ENCODE results near the gene DYRK1B. TPM values are rescaled to one million over a fixed set of nuclear protein-coding genes. Genes with fewer than 3 reads are reported as not detected.

DYRK1B gene
- total and polyA plus RNA-seq, 11 donors, result 12.8 to 49.1 (median 24.9) TPM

DNA sequence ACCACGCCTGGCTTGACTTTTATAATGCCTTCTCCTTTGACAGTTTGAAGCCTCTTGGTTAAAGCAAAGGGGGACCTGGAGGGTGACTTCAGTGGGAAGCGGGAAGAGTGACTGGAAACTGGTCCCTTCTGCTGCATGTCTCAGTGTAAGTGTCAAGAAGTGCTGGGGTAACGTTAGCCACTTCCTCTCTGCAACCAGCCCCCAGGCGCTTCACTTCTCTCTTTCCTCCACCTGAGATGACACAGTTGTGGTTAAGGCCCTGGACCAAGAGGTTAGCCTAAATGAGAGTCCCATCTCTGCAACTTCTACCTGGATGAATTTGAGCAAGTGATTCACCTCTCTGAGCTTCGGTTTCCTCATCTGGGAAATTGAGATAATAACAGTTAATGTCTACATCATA, 39.0 kb downstream of the DYRK1B start:
- WGBS, 4 donors, result 57 to 65% (median 60%) methylated on average over 5 of the region's 5 CpGs
- no peak overlapping the region for H3K27ac ChIP-seq
- no peaks in the 10 kb centered on the region for H3K9me3 ChIP-seq
- ATAC-seq (no peak), DNase-seq (no peak)
- no peaks in the 10 kb centered on the region for H3K4me1 ChIP-seq
- no peaks in the 10 kb centered on the region for H3K36me3 ChIP-seq
- peaks cover 0 to 14% (median 4%) of the 10 kb centered on the region in 9 donors for H3K27me3 ChIP-seq
- no peak overlapping the region for H3K4me3 ChIP-seq
- intact Hi-C loops (cut with DNase I), result loop anchor here in 4 of 10 donors (10.0 kb wide), 3 partner anchors 170 to 430 kb away; partner anchors contain the start of genes CCNP (in 1 of the 4) and PSMC4 (in 1 of the 4)
- TF ChIP-seq POLR2A (IDR thresholded peaks at IDR 0.05), result no peak
- no peak for TF ChIP-seq CTCF (IDR thresholded peaks at IDR 0.05)

- DNase-seq, result peak; percentile 72 to 86 (median 76)
- H3K36me3 ChIP-seq, result no peaks in the 10 kb centered on the region
- H3K27me3 ChIP-seq, result peaks cover 0 to 9% (median 0%) of the 10 kb centered on the region in 9 donors
- peaks cover 0 to 13% (median 7%) of the 10 kb centered on the region in 12 donors for H3K9me3 ChIP-seq
- H3K4me1 ChIP-seq, result no peaks in the 10 kb centered on the region
- peak overlapping the region in 10 of 12 donors; percentile 30 to 79 (median 54) for H3K4me3 ChIP-seq
- ATAC-seq, result peak; percentile 94 to 99 (median 98)
- intact Hi-C loops (cut with DNase I), result loop anchor here (1.0 to 10.0 kb wide), 12 partner anchors 31 to 432 kb away; partner anchors contain the start of genes PSMC4 (in 4 of the 10), FBL (in 2 of the 10) and CCNP (in 1 of the 10)
- TF ChIP-seq POLR2A (IDR thresholded peaks at IDR 0.05) (no peak), CTCF (IDR thresholded peaks at IDR 0.05) (peak; percentile 79 to 96 (median 90))
- 0 to 1% (median 1%) methylated on average over 10 to 17 of the region's 17 CpGs for WGBS, 4 donors
- H3K27ac ChIP-seq, result no peak overlapping the region
These were observed 40.9 kb downstream of the DYRK1B start for GRCh38 chr19:39792999-39793546.

DNA sequence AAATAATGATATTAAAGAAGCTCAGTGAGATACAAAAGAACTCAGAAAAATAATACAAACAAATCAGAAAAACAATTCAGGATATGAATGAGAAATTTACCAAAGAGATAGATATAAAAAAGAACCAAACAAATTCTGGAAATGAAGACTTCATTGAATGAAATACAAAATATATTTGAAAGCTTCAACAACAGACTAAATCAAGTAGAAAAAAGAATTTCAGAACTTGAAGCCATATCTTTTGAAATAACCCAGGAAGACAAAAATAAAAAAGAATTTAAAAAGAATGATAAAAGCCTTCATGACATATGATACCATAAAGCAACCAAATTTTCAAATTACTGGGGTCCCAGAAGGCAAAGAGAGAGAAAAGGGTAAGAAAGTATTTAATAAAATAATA, 45.7 kb downstream of the DYRK1B start:
- DNase-seq (no peak), ATAC-seq (no peak)
- TF ChIP-seq POLR2A (IDR thresholded peaks at IDR 0.05), result no peak
- TF ChIP-seq CTCF (IDR thresholded peaks at IDR 0.05), result no peak
- Histone ChIP-seq H3K36me3 (no peaks in the 10 kb centered on the region), H3K27me3 (peaks cover 0 to 23% (median 3%) of the 10 kb centered on the region in 9 donors), H3K4me1 (no peaks in the 10 kb centered on the region), H3K4me3 (no peak overlapping the region), H3K9me3 (peaks cover 0 to 19% (median 13%) of the 10 kb centered on the region in 12 donors), H3K27ac (no peak overlapping the region)
- intact Hi-C loops (cut with DNase I), result no loop called here

DNA sequence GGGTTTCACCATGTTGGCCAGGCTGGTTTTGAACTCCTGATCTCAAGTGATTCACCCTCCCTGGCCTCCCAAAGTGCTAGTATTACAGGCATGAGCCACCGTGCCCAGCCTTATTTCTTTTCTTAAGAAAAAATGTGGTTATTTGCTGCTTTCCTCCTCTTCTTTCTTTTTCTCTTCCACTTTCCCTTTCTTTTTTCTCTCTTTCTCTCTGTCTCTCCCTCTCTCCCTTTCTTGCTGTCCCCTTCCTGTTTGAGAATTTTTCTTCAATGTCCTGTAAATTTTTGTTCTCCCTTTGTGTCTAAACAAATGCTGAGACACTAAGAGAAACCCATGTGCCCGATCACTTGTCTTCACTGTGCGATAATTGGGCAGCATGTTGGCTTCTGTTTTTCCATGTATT, 53.1 kb downstream of the DYRK1B start:
- Histone ChIP-seq H3K27ac (no peak overlapping the region), H3K27me3 (peaks cover 0 to 34% (median 3%) of the 10 kb centered on the region in 9 donors), H3K9me3 (no peaks in the 10 kb centered on the region), H3K4me1 (no peaks in the 10 kb centered on the region), H3K4me3 (no peak overlapping the region), H3K36me3 (no peaks in the 10 kb centered on the region)
- WGBS, 4 donors, result 88 to 90% (median 89%) methylated on average over 3 of the region's 3 CpGs
- TF ChIP-seq POLR2A (IDR thresholded peaks at IDR 0.05), result no peak
- TF ChIP-seq CTCF (IDR thresholded peaks at IDR 0.05), result no peak
- DNase-seq, result no peak
- intact Hi-C loops (cut with DNase I), result no loop called here
- ATAC-seq, result no peak

Data from heart left ventricle (tissue), 16 donors.